HUDEP-2 (cell line): ENCODE data around the gene C4orf51.

Experiments used
- DNase-seq, 76 experiments: peaks; one replicate each; lab custom pipeline; 2025; ENCODE audit not compliant: unreplicated experiment in 76 of 76; lab: John Stamatoyannopoulos, UW

C4orf51 gene

GRCh38 chr4:145755802-145756201, 75.9 kb downstream of the C4orf51 start:
- no peak for DNase-seq

- DNase-seq, result no peak
Measured at GRCh38 chr4:145756244-145756643, 76.3 kb downstream of the C4orf51 start.

DNA sequence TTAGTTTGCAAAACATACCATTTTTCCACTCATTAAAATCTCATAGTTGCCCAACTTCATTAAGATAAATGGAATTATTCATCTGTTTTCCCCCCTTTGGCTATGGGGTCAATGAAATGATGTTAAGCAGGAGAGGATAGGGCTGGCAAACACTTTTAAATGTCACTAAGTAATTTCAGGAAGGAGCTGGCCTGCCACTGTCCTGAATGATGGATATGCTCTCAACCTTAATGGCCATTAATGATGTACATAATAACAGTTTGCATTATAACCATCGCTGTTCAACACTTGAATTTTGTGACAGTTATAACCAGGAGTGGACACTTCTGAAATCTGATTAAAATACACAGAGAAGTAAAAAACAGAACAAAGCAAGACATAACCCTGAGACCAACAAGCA, 77.2 kb downstream of the C4orf51 start:
- DNase-seq, result no peak

- no peak for DNase-seq
Measured at GRCh38 chr4:145760176-145760575, 80.2 kb downstream of the C4orf51 start.

DNA sequence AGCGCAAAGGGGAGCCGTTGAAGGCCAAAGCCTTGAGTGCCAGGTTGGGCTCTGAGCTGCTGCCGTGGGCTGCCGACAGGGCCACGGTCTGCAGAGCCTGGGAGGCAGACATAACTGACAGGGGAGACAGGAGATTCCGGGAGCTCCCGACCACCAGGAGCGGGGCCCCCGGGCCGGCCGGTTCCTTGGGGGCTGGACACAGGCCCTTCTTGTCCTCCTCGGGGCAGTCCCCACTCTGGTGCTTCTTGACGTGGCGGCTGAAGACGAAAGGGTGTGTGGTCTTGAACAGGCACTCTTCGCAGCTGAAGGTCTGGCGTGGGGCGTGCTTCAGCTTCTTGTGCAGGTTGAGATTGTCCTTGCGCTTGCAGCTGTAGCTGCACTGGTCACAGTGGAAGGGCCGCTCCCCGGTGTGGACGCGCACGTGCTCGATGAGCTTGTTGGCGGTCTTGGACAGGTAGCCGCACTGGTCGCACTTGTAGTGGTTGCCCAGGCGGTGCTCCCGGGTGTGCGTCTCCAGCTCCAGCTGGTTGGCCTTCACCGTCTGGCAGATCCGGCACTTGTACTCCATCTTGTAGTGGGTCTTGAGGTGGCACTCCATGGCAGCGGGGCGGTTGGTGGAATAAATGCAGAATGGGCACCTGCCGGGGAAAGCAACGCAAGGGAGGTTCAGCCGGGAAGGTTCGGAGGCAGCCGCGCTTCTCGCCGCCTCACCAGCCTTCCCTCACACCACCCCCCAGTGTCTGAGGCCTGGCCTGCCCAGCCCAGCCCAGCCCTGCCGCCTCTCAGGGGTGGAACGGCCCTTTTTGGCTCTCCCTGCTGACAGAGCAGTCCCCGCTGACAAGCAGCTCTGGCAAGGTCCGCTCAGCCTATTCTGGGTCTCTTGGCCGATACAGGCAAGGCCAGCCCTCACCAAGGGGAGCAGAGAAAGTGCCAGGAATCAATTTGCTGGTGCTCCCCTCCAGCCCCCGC, 81.3 kb downstream of the C4orf51 start:
- DNase-seq, result no peak

GRCh38 chr4:145762719-145763118, 82.8 kb downstream of the C4orf51 start:
- DNase-seq, result no peak

- no peak for DNase-seq
Measured at GRCh38 chr4:145763399-145763798, 83.5 kb downstream of the C4orf51 start.

DNA sequence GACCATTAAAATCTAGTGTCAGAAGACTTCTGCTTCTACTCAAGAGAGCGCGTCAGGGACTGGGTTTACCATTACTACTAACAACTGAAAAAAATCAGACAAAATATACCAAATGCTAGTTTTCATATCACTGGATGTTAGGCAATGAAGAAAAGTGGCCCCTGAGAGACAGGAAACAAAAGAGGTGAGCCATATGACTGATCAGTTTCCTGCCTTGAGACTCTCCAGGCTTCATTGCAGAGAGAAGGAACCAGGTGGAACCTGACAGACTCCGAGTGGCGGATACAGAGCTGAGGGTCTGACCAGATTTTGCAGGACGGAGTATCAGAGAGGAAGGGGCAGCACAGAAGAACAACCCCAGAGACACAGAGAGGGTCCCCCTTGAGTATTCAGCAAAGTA, 86.3 kb downstream of the C4orf51 start:
- DNase-seq, result no peak

- DNase-seq, result no peak
Measured at GRCh38 chr4:145769450-145770037, 89.6 kb downstream of the C4orf51 start.

GRCh38 chr4:145770124-145770523, 90.2 kb downstream of the C4orf51 start:
- DNase-seq, result no peak

DNA sequence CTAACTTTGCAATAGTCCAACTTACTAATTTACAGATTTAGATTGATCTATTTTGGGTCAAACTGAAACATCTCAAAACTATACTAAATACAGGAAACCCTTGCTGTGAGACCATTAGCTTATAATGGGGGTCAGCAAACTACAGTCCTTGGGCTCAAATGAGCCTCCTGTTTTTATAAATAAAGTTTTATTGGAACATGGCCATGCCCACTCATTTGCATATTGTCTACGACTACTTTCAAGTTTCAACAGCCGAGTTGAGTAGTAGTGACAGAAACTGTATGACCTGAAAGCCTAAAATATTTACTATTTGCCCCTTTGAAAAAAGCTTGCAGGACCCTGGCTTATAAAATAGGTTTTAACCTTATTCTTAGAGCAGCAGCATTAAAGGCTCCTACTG, 92.4 kb downstream of the C4orf51 start:
- DNase-seq, result no peak

- no peak for DNase-seq
Measured at GRCh38 chr4:145773581-145774234, 93.8 kb downstream of the C4orf51 start.

DNA sequence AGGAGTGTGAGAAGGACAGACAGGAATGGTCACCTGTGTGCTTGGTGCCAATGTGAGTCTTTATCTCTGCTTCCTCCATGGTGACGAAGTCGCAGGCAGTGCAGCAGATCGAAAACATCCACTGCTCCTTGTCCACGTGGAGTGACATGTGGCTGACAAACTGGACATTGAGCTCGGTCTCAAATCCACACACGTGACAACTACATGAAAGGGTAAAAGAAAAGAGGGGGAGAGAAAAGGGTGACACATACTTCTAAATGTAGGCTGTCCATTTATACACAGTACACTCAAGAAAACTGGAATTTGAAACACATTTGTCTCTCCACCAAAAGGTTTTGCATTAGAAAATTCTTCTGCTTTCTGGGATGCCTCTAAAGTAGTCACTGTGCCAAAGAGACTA, 94.5 kb downstream of the C4orf51 start:
- DNase-seq, result no peak

- no peak for DNase-seq
Measured at GRCh38 chr4:145775406-145775805, 95.5 kb downstream of the C4orf51 start.

DNA sequence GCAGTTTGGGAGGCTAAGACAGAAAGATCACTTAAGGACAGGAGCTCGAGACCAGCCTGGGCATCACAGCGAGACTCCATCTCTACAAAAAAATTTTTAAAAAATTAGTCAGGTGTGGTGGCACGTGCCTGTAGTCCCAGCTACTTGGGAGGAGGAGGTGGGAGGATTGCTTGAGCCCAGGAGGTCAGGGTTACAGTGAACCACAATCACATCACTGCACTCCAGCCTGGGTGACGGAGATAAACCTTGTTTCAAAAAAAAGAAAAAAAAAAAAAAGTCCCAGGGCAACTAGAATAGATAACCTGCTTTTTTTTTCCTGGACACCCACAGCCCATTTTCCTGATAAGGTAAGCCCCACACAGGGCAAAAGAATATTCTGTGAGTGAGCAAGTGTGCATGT, 96.3 kb downstream of the C4orf51 start:
- DNase-seq, result peak in 23 of 76 experiments; percentile 0 to 47 (median 7)

- no peak for DNase-seq
Measured at GRCh38 chr4:145779319-145779801, 99.4 kb downstream of the C4orf51 start.

DNA sequence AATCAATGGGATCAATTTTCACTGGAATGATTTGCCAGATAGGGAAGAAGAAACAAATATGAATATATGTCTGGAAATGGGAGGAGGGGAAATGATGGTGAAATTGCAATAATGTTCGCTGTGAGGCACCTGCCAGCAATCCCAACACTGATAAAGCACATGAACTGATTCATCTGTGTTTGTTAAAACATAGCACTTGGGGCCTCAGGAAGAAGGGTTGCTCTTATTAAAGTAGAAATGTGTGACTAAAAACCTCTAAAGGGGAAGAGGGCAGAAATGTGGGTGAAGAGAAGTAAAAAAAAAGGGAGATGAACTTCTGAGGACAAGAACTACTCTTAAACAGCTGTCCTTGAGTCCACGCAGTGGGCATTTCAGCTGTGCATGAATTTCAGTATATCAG, 101.4 kb downstream of the C4orf51 start:
- no peak for DNase-seq
